ENCODE data around the gene MTCL3.
A peak's percentile ranks its signal among the peaks of the same experiment; 100 is the strongest.

The MTCL3 gene

DNA sequence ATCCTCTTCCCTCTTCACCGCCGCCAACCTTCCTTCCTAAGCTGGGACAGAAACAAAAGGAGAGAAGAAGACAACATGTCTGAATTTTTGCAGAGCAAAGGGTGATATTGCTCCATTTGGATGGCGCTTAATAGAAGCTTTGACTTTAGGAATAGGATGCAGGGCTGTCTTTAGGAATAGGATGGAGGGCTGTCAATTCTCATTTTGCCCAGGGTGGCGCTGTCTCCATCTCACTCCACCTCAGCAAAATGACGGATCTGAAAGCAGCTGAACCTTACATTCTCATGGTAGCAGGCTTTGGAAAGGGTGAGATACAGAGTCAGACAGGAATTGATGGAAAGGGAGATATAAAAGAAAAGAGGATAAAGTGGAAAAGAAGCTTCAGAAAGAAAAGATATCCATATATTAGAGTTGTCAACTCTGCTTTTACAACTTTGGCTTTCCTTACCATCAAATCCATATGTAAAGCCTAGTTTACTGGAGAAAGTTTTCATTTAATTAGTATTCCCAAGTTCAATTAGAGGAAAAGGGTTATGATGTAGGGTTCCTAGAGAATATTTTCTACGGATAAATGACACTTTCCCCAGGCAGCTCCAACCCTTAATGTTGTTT, 2.4 kb downstream of the MTCL3 start:
- ChIA-PET CTCF (interaction anchor here (0.7 to 4.8 kb wide), 33 partner anchors 10 to 329 kb away, joined by 3 to 31 read pairs (median 5); partner anchors contain the start of gene RNF146), POLR2A (interaction anchor here (0.5 kb wide), 1 partner anchor 76 kb away, joined by 4 read pairs; no protein-coding TSS in a partner anchor)
- peak; percentile 62 for TF ChIP-seq CTCF (IDR thresholded peaks at IDR 0.05; ENCODE audit: control extremely low read depth, extremely low read depth, low read depth, missing control alignments)
- peak; percentile 66 for DNase-seq (ENCODE audit: extremely low spot score)

DNA sequence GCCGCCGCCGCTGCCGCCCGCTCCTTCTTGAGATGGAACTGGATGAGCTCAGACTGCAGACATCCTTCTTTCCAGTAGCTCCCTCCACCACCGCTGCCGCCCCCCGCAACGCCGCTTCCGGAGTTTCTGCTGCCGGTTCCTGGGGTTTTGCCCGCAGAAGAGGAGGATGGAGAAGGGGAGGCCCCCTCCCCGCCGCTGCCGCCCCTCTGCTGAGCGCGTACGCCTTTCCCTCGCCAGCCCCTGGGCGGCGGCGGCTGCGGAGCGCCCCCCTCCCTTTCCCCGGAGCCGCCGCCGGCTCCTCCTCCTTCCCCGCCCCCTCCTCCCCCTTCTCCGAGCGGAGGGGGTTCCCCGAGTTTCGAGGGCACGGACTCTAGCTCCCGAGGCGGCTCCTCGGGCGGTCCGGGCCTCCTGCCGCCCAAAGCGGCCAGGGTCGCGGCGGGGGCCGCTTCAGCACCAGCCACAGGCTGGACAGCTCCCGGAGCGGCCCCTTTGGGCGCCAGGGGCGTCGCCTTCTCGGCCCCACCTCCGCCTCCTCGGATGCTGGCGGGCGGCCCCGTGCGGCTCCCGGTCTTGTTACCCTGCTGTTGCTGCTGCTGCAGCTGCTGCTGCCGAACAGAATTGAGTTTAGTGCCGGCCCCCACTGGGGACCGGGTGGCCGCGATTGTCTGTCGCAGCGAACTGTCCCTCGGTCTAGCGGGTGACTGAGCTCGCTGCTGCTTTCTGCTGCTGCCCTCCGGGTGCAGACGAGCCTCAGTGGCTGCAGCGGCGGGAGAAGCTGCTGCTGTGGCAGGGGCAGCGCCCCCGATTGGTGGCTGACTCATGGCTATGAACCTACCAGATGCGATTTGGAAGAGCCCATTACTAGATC, 3.1 kb downstream of the MTCL3 start:
- peak; percentile 81 for DNase-seq (ENCODE audit: extremely low spot score)
- ChIA-PET CTCF (interaction anchor here (0.8 to 4.8 kb wide), 33 partner anchors 9 to 328 kb away, joined by 3 to 31 read pairs (median 5); partner anchors contain the start of gene RNF146), POLR2A (interaction anchor here (0.5 kb wide), 1 partner anchor 75 kb away, joined by 4 read pairs; no protein-coding TSS in a partner anchor)
- no peak for TF ChIP-seq CTCF (IDR thresholded peaks at IDR 0.05; ENCODE audit: control extremely low read depth, extremely low read depth, low read depth, missing control alignments)

DNA sequence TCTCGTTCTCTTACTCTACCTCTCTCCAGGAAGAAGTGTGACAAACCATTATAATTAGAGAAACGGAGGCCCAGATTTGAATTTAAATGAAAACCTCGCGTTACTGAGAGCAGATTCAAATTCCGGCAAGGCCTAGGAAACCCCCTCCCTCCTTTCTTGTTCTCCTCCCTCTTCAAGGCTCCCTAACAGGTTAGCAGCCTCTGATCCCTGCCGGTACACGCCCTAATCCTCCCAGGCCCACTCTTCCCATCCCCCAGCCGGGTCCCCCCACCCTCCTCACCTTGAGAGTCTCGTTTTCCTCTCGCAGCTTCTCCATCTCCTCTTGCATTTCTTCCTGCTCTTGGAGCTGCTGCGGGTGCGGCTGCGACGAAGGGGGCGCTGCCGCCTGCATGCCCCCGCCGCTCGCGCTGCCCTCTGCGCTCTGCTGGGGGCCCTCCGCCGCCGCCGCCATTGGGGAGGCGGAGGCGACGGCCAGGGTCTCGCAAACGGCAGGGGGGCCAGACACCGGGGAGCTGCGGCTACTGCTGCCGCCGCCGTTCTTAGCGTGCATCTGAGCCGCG, 3.8 kb downstream of the MTCL3 start:
- no peak for TF ChIP-seq CTCF (IDR thresholded peaks at IDR 0.05; ENCODE audit: control extremely low read depth, extremely low read depth, low read depth, missing control alignments)
- peak; percentile 29 for DNase-seq (ENCODE audit: extremely low spot score)
- POLR2A ChIA-PET, result no interaction called here
- CTCF ChIA-PET, result interaction anchor here (1.0 to 4.8 kb wide), 23 partner anchors 9 to 327 kb away, joined by 3 to 31 read pairs (median 5); partner anchors contain the start of gene RNF146

GRCh38 chr6:127514773-127515227, 4.3 kb downstream of the MTCL3 start:
- no peak for DNase-seq (ENCODE audit: extremely low spot score)
- ChIA-PET POLR2A (interaction anchor here (0.6 kb wide), 1 partner anchor 1707 kb away, joined by 5 read pairs; no protein-coding TSS in a partner anchor), CTCF (interaction anchor here (0.8 to 4.8 kb wide), 12 partner anchors 8 to 324 kb away, joined by 3 to 31 read pairs (median 3); no protein-coding TSS in a partner anchor)
- no peak for TF ChIP-seq CTCF (IDR thresholded peaks at IDR 0.05; ENCODE audit: control extremely low read depth, extremely low read depth, low read depth, missing control alignments)

DNA sequence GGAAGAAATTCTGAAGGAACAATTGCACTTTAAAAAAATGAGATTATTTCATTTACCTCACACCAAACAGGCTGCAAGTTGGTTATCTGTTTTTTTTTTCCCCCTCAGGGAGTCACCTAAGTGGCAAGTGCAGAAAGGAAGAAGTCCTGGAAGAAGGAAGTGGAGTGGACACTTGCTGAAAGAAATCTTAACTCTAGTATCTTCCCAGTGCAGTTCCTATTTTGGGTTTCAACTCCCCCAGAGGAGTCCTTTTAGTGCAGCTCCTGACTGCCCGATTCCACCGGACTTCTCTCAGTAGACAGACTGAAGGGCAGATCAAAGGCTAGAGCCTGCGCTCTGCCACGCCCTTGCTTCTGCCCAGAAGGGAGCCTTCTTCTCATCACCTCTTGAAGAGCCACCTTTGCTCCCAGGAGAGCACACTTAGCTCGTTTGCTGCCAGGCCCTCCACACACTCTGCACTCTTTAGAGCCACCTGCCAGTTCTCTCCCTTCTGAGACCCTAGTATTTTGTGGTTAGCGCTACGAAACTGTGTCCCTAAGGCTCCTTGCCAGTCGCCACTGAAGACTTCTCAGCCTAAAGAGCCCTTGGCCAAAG, 4.9 kb downstream of the MTCL3 start:
- TF ChIP-seq CTCF (IDR thresholded peaks at IDR 0.05; ENCODE audit: control extremely low read depth, extremely low read depth, low read depth, missing control alignments), result no peak
- POLR2A ChIA-PET, result interaction anchor here (0.6 kb wide), 1 partner anchor 1707 kb away, joined by 5 read pairs; no protein-coding TSS in a partner anchor
- CTCF ChIA-PET, result interaction anchor here (0.8 to 4.8 kb wide), 11 partner anchors 9 to 69 kb away, joined by 3 to 31 read pairs (median 3); no protein-coding TSS in a partner anchor
- no peak for DNase-seq (ENCODE audit: extremely low spot score)
